Mammary epithelial cell (primary cell): ENCODE data around the gene APOOL.

Experiments used
- CTCF ChIP-seq, 2 donors: IDR thresholded peaks in 1 of 2; conservative IDR thresholded peaks in 1 of 2; 2 replicates each; pipeline ENCODE4 v1.5.1; 2011 to 2012; ENCODE audit warnings: inconsistent platforms in 2 of 2, low read length in 2 of 2, mild to moderate bottlenecking in 2 of 2, control low read depth in 1 of 2, low read depth in 1 of 2; ENCODE audit not compliant: insufficient read depth in 1 of 2; ENCODE audit errors: extremely low read depth in 1 of 2
- EZH2 ChIP-seq: IDR thresholded peaks from 2 replicates; pipeline ENCODE4 v1.6.1; 2012; ENCODE audit warnings: low read length, inconsistent platforms, borderline replicate concordance

DNA sequence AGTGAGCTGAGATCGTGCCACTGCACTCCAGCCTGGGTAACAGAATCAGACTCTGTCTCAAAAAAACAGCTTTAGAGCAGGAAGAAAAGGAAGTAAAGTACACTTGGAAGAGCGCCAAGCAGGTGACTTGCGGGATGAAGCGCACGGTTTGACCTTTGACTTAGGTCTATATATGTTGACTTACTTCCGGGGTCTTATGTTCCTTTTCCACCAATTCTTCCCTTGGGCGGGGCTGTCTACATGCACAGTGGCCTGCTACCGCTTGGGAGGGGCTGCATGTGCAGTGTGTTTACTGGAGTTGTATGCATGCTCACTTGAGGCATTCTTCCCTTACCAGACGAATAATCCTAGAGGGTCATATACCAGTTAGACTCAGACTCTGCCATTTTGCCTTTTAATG is 108.6 kb downstream of the APOOL start:
- TF ChIP-seq EZH2 (no peak), CTCF (conservative IDR thresholded peaks at IDR 0.05 in 1 of 2, IDR thresholded peaks at IDR 0.05 in 1 of 2; ENCODE audit: extremely low read depth in 1 of 2, insufficient read depth in 1 of 2, low read depth in 1 of 2, low read length in 2 of 2) (no peak)
